Breast epithelium (tissue), 3 donors: ENCODE data around the gene RRP8.

Source experiments
- CTCF ChIP-seq, 3 donors: fragments of 450-650 bp; IDR thresholded peaks; one replicate each; pipeline ENCODE4 v1.5.1; 2016 to 2017; ENCODE audit warnings: antibody characterized with exemption in 3 of 3, mild to moderate bottlenecking in 3 of 3, moderate library complexity in 3 of 3
- POLR2A ChIP-seq: fragments of 450-650 bp; IDR thresholded peaks from one replicate; pipeline ENCODE4 v1.6.1; 2016; ENCODE audit warnings: antibody characterized with exemption, mild to moderate bottlenecking, moderate library complexity
- POLR2AphosphoS5 ChIP-seq, 3 donors: sonication (generic); formaldehyde crosslinking; IDR thresholded peaks; one replicate each; pipeline ENCODE4 v1.6.1; 2017; ENCODE audit warnings: antibody characterized with exemption in 3 of 3

DNA sequence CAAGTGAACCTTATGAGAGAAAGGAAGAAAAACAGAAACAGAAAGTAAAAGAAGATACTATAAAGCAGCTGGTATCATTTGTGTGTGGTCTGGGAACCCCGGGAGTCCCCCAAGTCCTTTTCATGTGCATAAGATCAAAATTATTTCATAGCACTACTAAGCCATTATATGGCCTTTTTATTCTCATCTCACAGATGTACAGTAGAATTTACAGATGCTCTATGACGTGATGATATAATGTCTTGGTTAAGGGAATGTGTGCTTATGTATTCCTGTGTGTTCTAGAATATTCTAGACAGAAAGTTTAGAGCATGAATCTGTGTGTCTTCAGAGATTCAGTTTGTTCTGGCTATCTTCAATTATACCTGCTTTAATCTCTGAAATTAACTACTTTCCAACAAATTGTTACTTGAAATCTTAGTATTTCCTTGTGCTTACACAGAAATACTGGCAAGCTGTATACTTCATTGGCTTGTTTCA is 24.4 kb upstream of the RRP8 start:
- TF ChIP-seq CTCF (IDR thresholded peaks at IDR 0.05): no peak
- no peak for TF ChIP-seq POLR2AphosphoS5 (IDR thresholded peaks at IDR 0.05)
- no peak for TF ChIP-seq POLR2A
